ENCODE data around the gene DENND4A.
"Not testable (repeated sequence)": the region's sequence is repeated elsewhere in the genome, so short reads cannot be mapped to it uniquely, and the experiment has no call there.

DENND4A gene

DNA sequence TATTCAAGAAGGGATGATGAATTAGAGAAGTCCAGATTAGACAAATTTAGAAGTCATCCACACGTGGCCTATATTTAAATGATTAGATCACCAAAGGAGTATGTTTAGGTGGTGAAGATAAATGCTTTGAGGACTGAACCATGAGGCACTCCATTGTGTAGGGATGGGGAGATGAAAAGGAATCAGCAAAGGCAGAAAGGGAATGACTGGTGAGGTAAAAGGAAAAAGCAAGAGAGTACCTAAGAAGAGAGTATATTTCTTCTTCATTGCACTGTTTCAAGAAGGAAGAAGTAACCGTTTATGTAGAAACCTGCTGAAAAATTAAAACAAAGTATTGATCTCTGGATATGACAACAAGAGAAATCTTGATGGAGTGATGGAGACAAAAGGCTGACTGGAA is 40.7 kb downstream of the DENND4A start:
- peaks cover 3% of the 10 kb centered on the region for H3K27me3 Mint-ChIP-seq (ENCODE audit: low read depth, poor library complexity)
- H3K9me3 Mint-ChIP-seq = no peaks in the 10 kb centered on the region
- no peak overlapping the region for H3K4me3 Mint-ChIP-seq

DNA sequence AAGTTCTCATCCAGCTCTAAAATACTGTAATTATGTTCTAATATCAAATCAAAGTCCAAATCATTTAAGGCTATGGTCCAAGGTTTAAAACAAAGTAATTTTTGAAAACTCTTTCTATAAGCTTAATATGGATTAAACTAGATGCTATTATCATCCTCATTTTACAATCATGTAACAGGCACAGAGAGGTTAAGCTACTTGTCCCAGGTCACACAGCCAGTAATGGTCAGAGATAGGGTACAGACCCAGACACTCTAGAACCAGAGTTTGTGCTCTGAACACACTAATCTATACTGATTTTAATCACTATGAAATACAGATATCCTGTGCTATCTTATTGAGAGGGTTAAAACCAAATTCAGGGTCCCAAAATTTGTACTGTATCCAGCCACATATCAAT is 44.8 kb downstream of the DENND4A start:
- Mint-ChIP-seq H3K36me3 (ENCODE audit: low read depth) (peaks cover 7% of the 10 kb centered on the region), H3K4me3 (no peak overlapping the region), H3K9me3 (no peaks in the 10 kb centered on the region), H3K27me3 (ENCODE audit: low read depth, poor library complexity) (no peaks in the 10 kb centered on the region), H3K4me1 (no peaks in the 10 kb centered on the region), H3K27ac (no peak overlapping the region)
- DNase-seq = no peak
- TF ChIP-seq, protein P1, sequence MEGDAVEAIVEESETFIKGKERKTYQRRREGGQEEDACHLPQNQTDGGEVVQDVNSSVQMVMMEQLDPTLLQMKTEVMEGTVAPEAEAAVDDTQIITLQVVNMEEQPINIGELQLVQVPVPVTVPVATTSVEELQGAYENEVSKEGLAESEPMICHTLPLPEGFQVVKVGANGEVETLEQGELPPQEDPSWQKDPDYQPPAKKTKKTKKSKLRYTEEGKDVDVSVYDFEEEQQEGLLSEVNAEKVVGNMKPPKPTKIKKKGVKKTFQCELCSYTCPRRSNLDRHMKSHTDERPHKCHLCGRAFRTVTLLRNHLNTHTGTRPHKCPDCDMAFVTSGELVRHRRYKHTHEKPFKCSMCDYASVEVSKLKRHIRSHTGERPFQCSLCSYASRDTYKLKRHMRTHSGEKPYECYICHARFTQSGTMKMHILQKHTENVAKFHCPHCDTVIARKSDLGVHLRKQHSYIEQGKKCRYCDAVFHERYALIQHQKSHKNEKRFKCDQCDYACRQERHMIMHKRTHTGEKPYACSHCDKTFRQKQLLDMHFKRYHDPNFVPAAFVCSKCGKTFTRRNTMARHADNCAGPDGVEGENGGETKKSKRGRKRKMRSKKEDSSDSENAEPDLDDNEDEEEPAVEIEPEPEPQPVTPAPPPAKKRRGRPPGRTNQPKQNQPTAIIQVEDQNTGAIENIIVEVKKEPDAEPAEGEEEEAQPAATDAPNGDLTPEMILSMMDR (IDR thresholded peaks at IDR 0.05) = no peak

More for the DNA sequence above, 40.7 kb downstream of the DENND4A start:
- Mint-ChIP-seq H3K4me1 (no peaks in the 10 kb centered on the region), H3K36me3 (ENCODE audit: low read depth) (peaks cover 7% of the 10 kb centered on the region), H3K27ac (no peak overlapping the region)
- TF ChIP-seq, protein P1 (IDR thresholded peaks at IDR 0.05) = no peak
- DNase-seq = no peak

DNA sequence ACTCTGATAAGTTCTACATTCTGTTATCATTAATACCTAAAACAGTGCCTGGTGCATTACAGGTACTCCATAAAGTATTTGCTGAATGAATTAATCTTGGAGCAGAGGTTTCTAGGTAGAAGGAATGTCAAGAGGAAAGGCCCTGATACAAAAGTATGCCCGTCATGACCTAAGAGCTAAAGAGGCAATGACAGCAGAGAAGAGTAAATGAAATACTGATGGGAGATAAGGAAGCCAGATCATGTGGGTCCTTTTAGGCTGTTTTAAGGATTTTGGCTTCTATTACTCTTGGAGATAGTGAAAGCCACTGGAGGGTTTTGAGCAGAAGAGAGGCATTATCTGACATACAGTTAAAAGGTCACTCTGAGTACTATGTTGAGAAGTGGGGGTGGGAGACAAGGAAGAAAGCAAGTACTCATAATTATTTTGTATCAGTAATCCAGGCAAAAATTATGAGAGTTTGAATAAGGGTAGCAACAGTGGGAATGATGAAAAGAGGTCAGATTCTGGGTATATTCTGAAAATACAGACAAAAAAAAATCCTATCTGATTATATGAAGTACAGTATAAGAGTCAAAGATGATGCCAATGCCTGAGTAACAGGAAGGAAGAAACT is 48.3 kb downstream of the DENND4A start:
- no peak overlapping the region for H3K27ac Mint-ChIP-seq
- no peak for DNase-seq
- TF ChIP-seq, protein P1 (IDR thresholded peaks at IDR 0.05) = no peak
- H3K4me3 Mint-ChIP-seq = no peak overlapping the region
- no peaks in the 10 kb centered on the region for H3K27me3 Mint-ChIP-seq (ENCODE audit: low read depth, poor library complexity)
- H3K4me1 Mint-ChIP-seq = no peaks in the 10 kb centered on the region
- H3K36me3 Mint-ChIP-seq (ENCODE audit: low read depth) = no peaks in the 10 kb centered on the region
- no peaks in the 10 kb centered on the region for H3K9me3 Mint-ChIP-seq

DNA sequence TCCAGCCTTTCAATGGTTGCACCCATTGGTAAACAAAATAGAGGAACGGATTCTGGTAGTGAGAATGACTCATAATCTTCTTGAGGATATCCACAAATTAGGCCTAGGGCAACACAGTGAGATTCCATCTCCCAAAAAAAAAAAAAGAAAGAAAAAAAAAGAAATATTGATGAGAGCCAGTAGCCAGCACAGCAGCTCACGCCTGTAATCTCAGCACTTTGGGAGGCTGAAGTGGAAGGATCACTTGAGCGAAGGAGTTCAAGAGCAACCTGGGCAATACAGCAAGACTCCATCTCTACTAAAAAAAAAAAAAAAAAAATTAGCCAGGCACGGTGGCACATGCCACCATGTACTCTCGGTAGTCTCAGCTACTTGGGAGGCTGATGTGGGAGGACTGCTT is 51.9 kb downstream of the DENND4A start:
- H3K9me3 Mint-ChIP-seq = no peaks in the 10 kb centered on the region
- H3K36me3 Mint-ChIP-seq (ENCODE audit: low read depth) = peaks cover 5% of the 10 kb centered on the region
- no peak overlapping the region for H3K27ac Mint-ChIP-seq
- no peaks in the 10 kb centered on the region for H3K27me3 Mint-ChIP-seq (ENCODE audit: low read depth, poor library complexity)
- H3K4me1 Mint-ChIP-seq = no peaks in the 10 kb centered on the region
- H3K4me3 Mint-ChIP-seq = no peak overlapping the region
- TF ChIP-seq, protein P1 (IDR thresholded peaks at IDR 0.05) = no peak
- no peak for DNase-seq

DNA sequence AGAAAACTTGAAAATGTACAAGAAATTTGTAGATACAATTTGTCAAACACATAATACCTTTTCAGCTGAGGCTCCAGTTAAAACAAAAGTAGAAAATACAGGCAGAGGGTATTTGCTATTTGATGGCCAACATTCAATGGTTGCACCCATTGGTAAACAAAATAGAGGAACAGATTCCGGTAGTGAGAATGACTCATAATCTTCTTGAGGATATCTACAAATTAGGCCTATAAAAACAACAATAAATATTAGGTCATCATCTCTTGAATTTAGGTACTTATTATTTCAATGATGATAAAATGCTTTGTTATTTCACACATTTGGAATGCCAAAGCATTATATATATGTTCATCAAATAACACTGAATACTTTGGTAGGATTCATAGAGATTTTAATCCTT is 53.4 kb downstream of the DENND4A start:
- Mint-ChIP-seq H3K27ac (no peak overlapping the region), H3K4me1 (no peaks in the 10 kb centered on the region), H3K9me3 (no peaks in the 10 kb centered on the region), H3K36me3 (ENCODE audit: low read depth) (peaks cover 12% of the 10 kb centered on the region), H3K4me3 (no peak overlapping the region), H3K27me3 (ENCODE audit: low read depth, poor library complexity) (no peaks in the 10 kb centered on the region)
- TF ChIP-seq, protein P1 (IDR thresholded peaks at IDR 0.05) = no peak
- no peak for DNase-seq

DNA sequence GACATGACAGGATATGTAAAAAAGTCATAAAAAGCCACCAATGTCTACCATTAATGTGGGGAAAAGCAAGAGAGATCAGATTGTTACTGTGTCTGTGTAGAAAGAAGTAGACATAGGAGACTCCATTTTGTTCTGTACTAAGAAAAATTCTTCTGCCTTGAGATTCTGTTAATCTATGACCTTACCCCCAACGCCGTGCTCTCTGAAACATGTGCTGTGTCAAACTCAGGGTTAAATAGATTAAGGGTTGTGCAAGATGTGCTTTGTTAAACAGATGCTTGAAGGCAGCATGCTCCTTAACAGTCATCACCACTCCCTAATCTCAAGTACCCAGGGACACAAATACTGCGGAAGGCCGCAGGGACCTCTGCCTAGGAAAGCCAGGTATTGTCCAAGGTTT is 58.5 kb downstream of the DENND4A start:
- not testable (repeated sequence) for H3K27ac Mint-ChIP-seq; H3K9me3 Mint-ChIP-seq; H3K4me3 Mint-ChIP-seq; H3K27me3 Mint-ChIP-seq (ENCODE audit: low read depth, poor library complexity); DNase-seq; H3K4me1 Mint-ChIP-seq
- H3K36me3 Mint-ChIP-seq (ENCODE audit: low read depth) = peaks cover 18% of the 10 kb centered on the region

Measured in nephron progenitor cell (in vitro differentiated cells).